Mesenchymal stem cell (in vitro differentiated cells and primary cell): ENCODE results near the gene FKBP5.
"Not testable (repeated sequence)": the region's sequence is repeated elsewhere in the genome, so short reads cannot be mapped to it uniquely, and the experiment has no call there.

Source experiments
- DNase-seq: peaks from one replicate; pipeline ENCODE4 v3.0.0-alpha.2; 2013
- H2AFZ ChIP-seq: one replicate; pipeline ENCODE4 v1.6.1; 2013; ENCODE audit warnings: low read depth, mild to moderate bottlenecking, control low read depth, inconsistent platforms, low read length, moderate library complexity
- H2AK5ac ChIP-seq: 2 replicates; pipeline ENCODE4 v1.6.1; 2013; ENCODE audit warnings: low read length, moderate library complexity, mild to moderate bottlenecking, inconsistent platforms; ENCODE audit not compliant: severe bottlenecking
- H2BK120ac ChIP-seq: one replicate; pipeline ENCODE4 v1.6.1; 2013; ENCODE audit warnings: low read depth, mild to moderate bottlenecking, inconsistent platforms, low read length, moderate library complexity
- H2BK12ac ChIP-seq, 2 experiments: one replicate each; pipeline ENCODE4 v1.6.1; 2013; ENCODE audit warnings: inconsistent platforms in 2 of 2, low read length in 2 of 2, mild to moderate bottlenecking in 2 of 2, moderate library complexity in 2 of 2, control low read depth in 1 of 2
- H2BK15ac ChIP-seq: one replicate; pipeline ENCODE4 v1.6.1; 2013; ENCODE audit warnings: mild to moderate bottlenecking, low read depth, inconsistent platforms; ENCODE audit not compliant: poor library complexity, severe bottlenecking
- H2BK5ac ChIP-seq: 2 replicates; pipeline ENCODE4 v1.6.1; 2013; ENCODE audit warnings: low read depth, mild to moderate bottlenecking, low read length, control low read depth, inconsistent platforms; ENCODE audit not compliant: poor library complexity, severe bottlenecking
- H3K14ac ChIP-seq, 2 experiments: one replicate each; pipeline ENCODE4 v1.6.1; 2013; ENCODE audit warnings: inconsistent platforms in 2 of 2, low read length in 2 of 2, control low read depth in 1 of 2, mild to moderate bottlenecking in 1 of 2, moderate library complexity in 1 of 2
- H3K18ac ChIP-seq, 2 experiments: one replicate each; pipeline ENCODE4 v1.6.1; 2013; ENCODE audit warnings: inconsistent platforms in 2 of 2, low read length in 2 of 2, control low read depth in 1 of 2, low read depth in 1 of 2, mild to moderate bottlenecking in 1 of 2
- H3K23ac ChIP-seq, 2 experiments: one replicate each; pipeline ENCODE4 v1.6.1; 2013; ENCODE audit warnings: inconsistent platforms in 2 of 2, low read length in 2 of 2, mild to moderate bottlenecking in 2 of 2, moderate library complexity in 2 of 2, control low read depth in 1 of 2
- H3K27ac ChIP-seq: 2 replicates; pipeline ENCODE4 v1.5.1; 2013; ENCODE audit warnings: mild to moderate bottlenecking, moderate library complexity, low read length, control low read depth, inconsistent platforms; ENCODE audit not compliant: poor library complexity, severe bottlenecking
- H3K27me3 ChIP-seq, 2 experiments: 2 replicates each; pipeline versions ENCODE4 v1.6.1 to v1.7.0; 2013; ENCODE audit warnings: low read length in 2 of 2, mild to moderate bottlenecking in 2 of 2, moderate library complexity in 2 of 2, control low read depth in 1 of 2, inconsistent platforms in 1 of 2; ENCODE audit not compliant: control insufficient read depth in 1 of 2, insufficient read depth in 1 of 2
- H3K36me3 ChIP-seq, 2 experiments: 2 replicates each; pipeline versions ENCODE4 v1.6.1 to v1.7.0; 2013; ENCODE audit warnings: low read length in 2 of 2, control low read depth in 1 of 2, inconsistent platforms in 1 of 2, low read depth in 1 of 2, mild to moderate bottlenecking in 1 of 2; ENCODE audit not compliant: insufficient read depth in 2 of 2, control insufficient read depth in 1 of 2
- H3K4ac ChIP-seq, 2 experiments: one replicate each; pipeline ENCODE4 v1.6.1; 2013; ENCODE audit warnings: inconsistent platforms in 2 of 2, low read length in 2 of 2, mild to moderate bottlenecking in 2 of 2, moderate library complexity in 2 of 2, control low read depth in 1 of 2, low read depth in 1 of 2
- H3K4me1 ChIP-seq: 2 replicates; pipeline ENCODE4 v1.6.1; 2013; ENCODE audit warnings: low read depth, low read length, control low read depth; ENCODE audit not compliant: control insufficient read depth, insufficient read depth
- H3K4me2 ChIP-seq: 2 replicates; pipeline ENCODE4 v1.6.1; 2013; ENCODE audit warnings: low read length, mild to moderate bottlenecking, inconsistent platforms; ENCODE audit not compliant: poor library complexity, severe bottlenecking
- H3K4me3 ChIP-seq, 2 experiments: 2 replicates each; pipeline versions ENCODE4 v1.5.1 to v1.7.0; 2013; ENCODE audit warnings: low read length in 2 of 2, mild to moderate bottlenecking in 2 of 2, control low read depth in 1 of 2, low read depth in 1 of 2; ENCODE audit not compliant: insufficient read depth in 1 of 2
- H3K79me1 ChIP-seq: replicated peaks from 2 replicates; pipeline ENCODE4 v1.6.1; 2013; ENCODE audit warnings: mild to moderate bottlenecking, control low read depth, low read length, inconsistent platforms; ENCODE audit not compliant: poor library complexity, severe bottlenecking
- H3K9ac ChIP-seq: 2 replicates; pipeline ENCODE4 v1.7.0; 2013; ENCODE audit warnings: mild to moderate bottlenecking, low read length, moderate library complexity
- H3K9me3 ChIP-seq: 2 replicates; pipeline ENCODE4 v1.7.0; 2013; ENCODE audit warnings: mild to moderate bottlenecking, low read length; ENCODE audit not compliant: control insufficient read depth
- H4K8ac ChIP-seq: one replicate; pipeline ENCODE4 v1.6.1; 2013; ENCODE audit warnings: inconsistent platforms, mild to moderate bottlenecking, low read length, moderate library complexity
- H4K91ac ChIP-seq: one replicate; pipeline ENCODE4 v1.6.1; 2013; ENCODE audit warnings: mild to moderate bottlenecking, low read length, inconsistent platforms
- WGBS: methylation state at CpG from one replicate; pipeline ENCODE4 v1.1.7; 2013; ENCODE audit warnings: mixed read lengths; 5-methylcytosine and 5-hydroxymethylcytosine counted together

The FKBP5 gene

GRCh38 chr6:35543459-35544193 is 145.1 kb downstream of the FKBP5 start:
- Histone ChIP-seq H3K4me2 (no peak overlapping the region), H3K27me3 (peaks cover 0 to 34% of the 10 kb centered on the region in 2 experiments), H3K36me3 (no peaks in the 10 kb centered on the region), H4K91ac (no peak overlapping the region), H2BK12ac (no peak overlapping the region), H3K9ac (no peak overlapping the region), H2BK5ac (no peak overlapping the region), H3K27ac (no peak overlapping the region), H3K23ac (no peak overlapping the region), H2BK15ac (no peak overlapping the region), H2AK5ac (no peak overlapping the region), H3K9me3 (peaks cover 9% of the 10 kb centered on the region), H3K14ac (no peak overlapping the region), H2BK120ac (no peak overlapping the region), H3K4ac (no peak overlapping the region), H3K4me1 (peaks cover 4% of the 10 kb centered on the region), H4K8ac (no peak overlapping the region), H2AFZ (no peak overlapping the region), H3K79me1 (no peaks in the 10 kb centered on the region), H3K18ac (no peak overlapping the region), H3K4me3 (no peak overlapping the region)
- no peak for DNase-seq
- WGBS = 89% methylated on average over 12 of the region's 16 CpGs

GRCh38 chr6:35541836-35542235 is 146.9 kb downstream of the FKBP5 start:
- Histone ChIP-seq H2BK120ac (no peak overlapping the region), H2AK5ac (no peak overlapping the region), H2BK15ac (no peak overlapping the region), H2AFZ (no peak overlapping the region), H4K8ac (no peak overlapping the region), H3K14ac (no peak overlapping the region), H3K27me3 (peaks cover 0 to 29% of the 10 kb centered on the region in 2 experiments), H3K4me2 (no peak overlapping the region), H3K9ac (no peak overlapping the region), H3K4ac (no peak overlapping the region), H3K23ac (no peak overlapping the region), H3K4me1 (peaks cover 4% of the 10 kb centered on the region), H3K36me3 (no peaks in the 10 kb centered on the region), H3K18ac (no peak overlapping the region), H3K4me3 (no peak overlapping the region), H2BK12ac (no peak overlapping the region), H4K91ac (no peak overlapping the region), H2BK5ac (no peak overlapping the region), H3K27ac (no peak overlapping the region), H3K79me1 (no peaks in the 10 kb centered on the region), H3K9me3 (peaks cover 9% of the 10 kb centered on the region)
- no peak for DNase-seq
- 78% methylated on average over 2 of the region's 2 CpGs for WGBS

GRCh38 chr6:35539223-35539622 is 149.5 kb downstream of the FKBP5 start:
- 65% methylated on average over 3 of the region's 3 CpGs for WGBS
- Histone ChIP-seq H3K36me3 (no peaks in the 10 kb centered on the region), H2BK15ac (no peak overlapping the region)

GRCh38 chr6:35535847-35536246 is 152.9 kb downstream of the FKBP5 start:
- H3K9ac ChIP-seq, H3K23ac ChIP-seq, H3K27ac ChIP-seq, H3K14ac ChIP-seq, H3K4me1 ChIP-seq, H4K8ac ChIP-seq, H3K4me2 ChIP-seq, H2AK5ac ChIP-seq, H2BK5ac ChIP-seq, DNase-seq, H3K9me3 ChIP-seq, H2AFZ ChIP-seq, H3K18ac ChIP-seq, H2BK120ac ChIP-seq, H3K36me3 ChIP-seq, H3K4me3 ChIP-seq, H4K91ac ChIP-seq, H3K79me1 ChIP-seq, H2BK12ac ChIP-seq, H3K4ac ChIP-seq, H2BK15ac ChIP-seq: not testable (repeated sequence)
- 83% methylated on average over 4 of the region's 6 CpGs for WGBS
- peaks cover 6 to 39% of the 10 kb centered on the region in 2 experiments for H3K27me3 ChIP-seq

More at GRCh38 chr6:35539223-35539622, 149.5 kb downstream of the FKBP5 start:
- Histone ChIP-seq H2AK5ac (no peak overlapping the region), H3K4ac (no peak overlapping the region), H3K14ac (no peak overlapping the region), H2BK5ac (no peak overlapping the region), H3K4me1 (peaks cover 4% of the 10 kb centered on the region), H3K18ac (no peak overlapping the region), H3K9me3 (peaks cover 9% of the 10 kb centered on the region), H2BK12ac (no peak overlapping the region), H4K91ac (no peak overlapping the region), H3K27me3 (peaks cover 3 to 32% of the 10 kb centered on the region in 2 experiments), H4K8ac (no peak overlapping the region), H3K23ac (no peak overlapping the region), H2BK120ac (no peak overlapping the region), H3K9ac (no peak overlapping the region), H3K4me3 (no peak overlapping the region), H3K4me2 (no peak overlapping the region), H3K79me1 (no peaks in the 10 kb centered on the region), H3K27ac (no peak overlapping the region), H2AFZ (no peak overlapping the region)
- DNase-seq = no peak
